ENCODE results near the gene MYPOP. TPM values are rescaled to one million over a fixed set of nuclear protein-coding genes. Genes with fewer than 3 reads are reported as not detected.
"Not testable (repeated sequence)": the region's sequence is repeated elsewhere in the genome, so short reads cannot be mapped to it uniquely, and the experiment has no call there.

Gene MYPOP
- total RNA-seq, 1 experiment from 2014 or later, result 3.5 TPM

DNA sequence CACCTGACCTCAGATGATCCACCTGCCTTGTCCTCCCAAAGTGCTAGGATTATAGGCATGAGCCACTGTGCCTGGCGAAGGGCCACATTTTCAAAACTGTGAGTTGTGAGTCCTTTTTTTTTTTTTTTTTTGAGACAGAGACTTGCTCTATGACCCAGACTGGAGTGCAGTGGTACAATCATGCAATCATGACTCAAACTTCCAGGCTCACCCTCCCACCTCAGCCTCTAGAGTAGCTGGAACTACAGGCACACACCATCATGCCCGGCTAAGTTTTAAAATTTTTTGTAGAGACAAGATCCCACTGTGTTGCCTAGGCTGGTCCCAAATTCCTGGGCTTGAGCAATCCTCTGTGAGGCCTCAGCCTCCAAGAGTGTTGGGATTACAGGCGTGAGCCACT is 3.8 kb upstream of the MYPOP start:
- peak; percentile 35 for DNase-seq (ENCODE audit: low read depth)

- DNase-seq (ENCODE audit: low read depth), result no peak
Measured at GRCh38 chr19:45905011-45905410, 2.6 kb upstream of the MYPOP start.

DNA sequence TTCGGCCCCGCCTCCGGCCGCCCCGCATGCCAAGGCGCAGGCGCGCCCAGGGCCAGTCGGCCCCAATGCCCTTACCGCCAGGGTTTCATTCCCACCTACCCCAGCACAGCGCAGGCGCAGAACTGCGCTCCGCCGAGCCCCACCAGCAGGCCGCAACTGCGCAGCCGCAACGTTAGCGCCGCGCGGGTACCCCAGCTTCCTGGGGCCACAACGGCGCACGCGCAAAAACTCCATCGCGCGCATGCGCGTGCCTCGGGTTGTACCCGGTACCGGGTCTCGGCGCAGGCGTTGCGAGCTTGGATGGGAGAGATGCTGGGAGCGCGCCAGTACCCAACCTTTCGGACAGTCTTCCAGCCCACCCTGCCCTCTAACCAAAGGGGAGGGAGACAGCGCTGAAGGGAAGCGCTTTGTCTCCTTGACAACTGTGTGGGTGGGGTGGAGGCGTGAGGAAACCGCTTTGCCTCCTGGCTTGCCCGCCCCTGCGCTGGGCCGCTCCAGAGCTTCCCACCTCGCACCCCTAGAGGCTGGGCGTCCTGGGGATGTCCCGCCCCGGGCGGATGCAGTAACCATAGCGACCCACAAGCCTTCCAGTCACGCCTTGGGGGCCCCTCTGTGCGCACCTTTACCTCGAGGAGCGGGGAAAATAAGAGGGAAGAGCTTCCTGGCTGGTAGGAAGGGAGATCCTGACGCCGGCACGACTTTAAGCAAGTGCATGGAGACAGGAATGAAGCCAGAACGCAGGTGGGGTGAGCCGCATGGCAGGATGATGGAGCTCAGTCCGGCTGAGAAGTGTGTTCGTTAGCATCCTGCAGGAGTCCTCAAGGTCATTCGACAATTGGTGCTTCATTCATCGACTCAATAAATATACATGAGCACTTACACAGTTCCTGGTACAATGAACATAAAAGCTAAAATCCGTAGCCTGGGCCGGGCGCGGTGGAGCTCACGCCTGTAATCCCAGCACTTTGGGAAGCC is 525 bp upstream of the MYPOP start:
- peak; percentile 95 for DNase-seq (ENCODE audit: low read depth)

- no peak for DNase-seq (ENCODE audit: low read depth)
Measured at GRCh38 chr19:45901432-45901911, 941 bp downstream of the MYPOP start.

GRCh38 chr19:45900738-45901431 is 1.5 kb downstream of the MYPOP start:
- DNase-seq (ENCODE audit: low read depth), result no peak

- no peak for DNase-seq (ENCODE audit: low read depth)
Measured at GRCh38 chr19:45899919-45900589, 2.4 kb downstream of the MYPOP start.

DNA sequence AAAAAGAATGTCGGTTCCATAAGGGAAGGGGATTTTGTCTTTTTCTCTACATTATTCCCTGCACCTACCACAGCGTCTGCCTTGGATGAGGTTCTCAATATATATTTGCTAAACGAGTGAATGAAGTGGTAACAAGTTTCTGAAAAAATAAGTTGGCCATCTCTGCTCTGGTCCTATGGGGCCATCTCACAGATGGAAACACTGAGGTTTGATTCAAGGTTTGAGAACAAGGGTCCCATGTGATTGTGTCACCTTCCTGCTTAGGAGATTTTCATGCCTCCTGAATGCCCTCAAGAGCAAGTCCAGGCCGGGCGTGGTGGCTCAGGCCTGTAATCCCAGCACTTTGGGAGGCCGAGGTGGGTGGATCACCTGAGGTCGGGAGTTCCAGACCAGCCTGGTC is 3.2 kb downstream of the MYPOP start:
- no peak for DNase-seq (ENCODE audit: low read depth)

- DNase-seq (ENCODE audit: low read depth), result no peak
Measured at GRCh38 chr19:45897261-45897812, 5.1 kb downstream of the MYPOP start.

GRCh38 chr19:45895983-45896599 is 6.3 kb downstream of the MYPOP start:
- not testable (repeated sequence) for DNase-seq (ENCODE audit: low read depth)

DNA sequence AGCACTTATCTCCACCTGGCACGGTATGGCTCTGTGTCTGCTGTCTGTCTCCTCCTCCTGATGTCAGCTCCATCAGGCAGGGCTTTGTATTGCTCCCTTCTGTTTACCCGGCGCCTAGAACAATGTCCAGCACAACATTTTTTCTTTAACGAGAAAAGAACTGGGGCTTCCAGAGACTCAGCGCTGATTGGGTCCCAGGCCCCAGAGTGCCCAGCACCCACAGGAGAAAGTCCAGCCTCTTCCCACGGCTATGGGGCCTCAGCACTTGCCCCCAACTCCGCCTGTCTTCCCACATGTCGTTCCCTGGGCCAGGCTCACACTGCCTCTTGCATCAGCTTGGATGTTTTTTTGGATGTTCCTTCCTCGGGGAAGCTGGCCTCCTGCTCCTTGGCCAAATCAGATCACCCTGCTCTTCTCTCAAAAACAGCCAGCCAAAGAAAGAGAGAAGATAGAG is 6.9 kb downstream of the MYPOP start:
- no peak for DNase-seq (ENCODE audit: low read depth)

GRCh38 chr19:45890877-45891276 is 11.5 kb downstream of the MYPOP start:
- no peak for DNase-seq (ENCODE audit: low read depth)

DNA sequence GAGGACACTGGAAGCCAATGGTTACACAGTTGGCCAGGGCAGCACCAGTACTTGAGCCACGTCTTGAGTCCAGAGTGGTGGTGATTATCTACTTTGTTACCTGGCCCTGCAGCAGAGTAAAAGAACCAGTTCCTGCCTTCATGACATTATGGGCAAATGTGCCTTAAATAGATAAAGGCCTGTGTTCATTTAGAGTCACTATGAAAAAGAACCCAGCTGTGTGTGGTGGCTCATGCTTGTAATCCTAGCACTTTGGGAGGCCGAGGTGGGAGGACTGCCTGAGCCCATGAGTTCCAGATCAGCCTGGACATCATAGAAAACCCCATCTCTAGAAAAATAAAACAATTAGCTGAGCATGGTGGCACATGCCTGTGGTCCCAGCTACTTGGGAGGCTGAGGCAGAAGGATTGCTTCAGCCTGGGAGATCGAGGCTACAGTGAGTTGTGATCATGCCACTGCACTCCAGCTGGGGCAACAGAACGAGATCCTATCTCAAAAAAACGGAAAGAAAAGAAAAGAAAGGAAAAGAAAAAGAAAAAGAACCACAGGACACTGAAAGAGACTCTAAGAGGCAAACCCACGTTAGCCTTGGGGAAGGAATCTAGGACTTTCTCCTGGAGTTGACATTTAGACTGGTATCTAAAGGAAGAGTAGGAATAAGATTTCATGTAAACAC is 13.1 kb downstream of the MYPOP start:
- DNase-seq (ENCODE audit: low read depth), result no peak

DNA sequence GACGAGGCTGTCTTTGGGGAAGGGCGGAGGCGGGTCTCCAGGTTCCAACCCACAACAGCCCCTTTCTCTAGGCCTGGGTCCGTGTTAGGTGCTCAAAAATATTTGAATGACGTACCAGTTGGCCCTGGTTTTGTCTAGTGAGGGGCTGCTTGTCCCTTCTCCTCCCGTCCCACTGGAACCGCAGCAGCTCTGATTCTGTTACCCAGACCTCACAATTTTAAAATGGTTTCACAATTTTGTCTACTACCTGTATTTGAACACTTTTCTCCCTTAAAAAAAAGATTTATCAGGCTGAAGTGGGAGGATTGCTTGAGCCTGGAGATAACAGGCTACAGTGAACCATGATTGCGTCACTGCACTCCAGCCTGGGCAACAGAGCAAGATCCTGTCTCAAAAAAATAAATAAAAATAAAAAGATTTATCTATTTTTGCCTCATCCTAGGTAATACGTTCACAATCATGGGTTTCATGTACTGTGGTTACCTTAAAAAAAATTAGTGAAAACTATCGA is 15.2 kb downstream of the MYPOP start:
- DNase-seq (ENCODE audit: low read depth), result no peak

GRCh38 chr19:45886427-45887199 is 15.8 kb downstream of the MYPOP start:
- peak; percentile 91 for DNase-seq (ENCODE audit: low read depth)

GRCh38 chr19:45885556-45886426 is 16.6 kb downstream of the MYPOP start, which contains the start of gene IRF2BP1:
IRF2BP1 (minus strand) TSS chr19:45886141; CDS start chr19:45885774, 367 bp downstream.
- peak; percentile 88 for DNase-seq (ENCODE audit: low read depth)

DNA sequence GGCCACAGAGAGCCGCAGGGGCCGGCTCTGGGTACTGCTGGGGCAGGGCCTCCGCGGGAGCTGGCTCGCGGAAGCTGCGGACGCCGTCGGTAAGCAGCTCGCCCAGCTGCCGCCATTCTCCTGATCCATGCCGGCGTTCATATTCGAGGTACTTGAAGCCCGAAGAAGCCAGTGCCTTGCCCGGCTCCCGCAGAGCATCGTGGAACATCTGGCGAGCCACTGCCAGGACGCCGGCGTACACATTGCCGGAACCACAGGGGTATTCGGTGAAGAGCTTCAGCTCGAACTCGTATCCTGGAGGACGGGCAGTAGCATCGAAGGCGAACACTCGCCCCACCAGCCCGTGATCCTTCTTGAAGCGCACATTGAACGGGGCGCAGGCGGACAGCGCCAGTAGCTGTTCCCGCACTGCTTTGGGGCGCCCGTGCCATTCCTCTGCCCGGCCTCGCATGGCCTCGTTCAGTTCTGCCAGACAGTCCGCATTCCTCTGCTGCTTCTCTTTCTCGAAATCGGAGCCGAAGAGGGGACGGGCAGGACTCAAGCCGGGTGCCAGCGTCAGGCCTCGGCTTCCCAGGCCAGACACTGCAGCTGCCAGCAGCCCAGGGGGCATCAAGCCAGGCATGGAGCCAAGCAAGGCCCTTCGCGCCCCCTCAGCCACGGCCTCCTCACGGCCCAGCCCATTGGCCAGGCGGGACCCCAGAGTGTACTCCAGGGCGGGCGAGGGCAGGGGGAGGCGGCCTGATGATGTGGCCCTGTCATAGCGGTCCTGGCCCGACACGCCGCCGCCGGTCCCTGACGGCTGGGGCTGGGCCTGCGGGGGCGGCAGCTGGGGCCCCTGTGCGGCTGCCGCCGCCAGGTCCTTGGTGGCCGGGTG is 17.5 kb downstream of the MYPOP start:
- DNase-seq (ENCODE audit: low read depth), result no peak

Data from LHCN-M2 (cell line).